WTC11 (cell line): ENCODE results near the gene ITPK1. TPM values are rescaled to one million over a fixed set of nuclear protein-coding genes. Genes with fewer than 3 reads are reported as not detected.

Experiments used
- ATAC-seq: fragments of 200-7000 bp; cut with Tn5 transposase; 2 replicates; pipeline ENCODE4 v1.10.0; 2021; ENCODE audit warnings: mild to moderate bottlenecking, moderate library complexity
- CTCF ChIA-PET: fragments of 300-600 bp; sonication (Branson Sonifier 250); formaldehyde crosslinking; loops from one replicate; lab custom pipeline; 2021; ENCODE audit warnings: antibody characterized with exemption; lab: Charles Lee
- POLR2A ChIA-PET: fragments of 350-600 bp; sonication (Branson Sonifier 250); formaldehyde crosslinking; loops from one replicate; lab custom pipeline; 2021; ENCODE audit warnings: antibody characterized with exemption; lab: Charles Lee
- DNase-seq: peaks from one replicate; pipeline ENCODE4 v3.0.0; 2021; ENCODE audit warnings: low spot score
- H3K27ac Mint-ChIP-seq: 2 replicates; pipeline ENCODE4 v1.8.0; 2021; ENCODE audit warnings: mixed read lengths
- H3K27me3 Mint-ChIP-seq: 2 replicates; pipeline ENCODE4 v1.8.0; 2021; ENCODE audit warnings: low read depth, mild to moderate bottlenecking, moderate library complexity, mixed read lengths
- H3K36me3 Mint-ChIP-seq: 2 replicates; pipeline ENCODE4 v1.8.0; 2021; ENCODE audit warnings: mixed read lengths
- H3K4me1 Mint-ChIP-seq: 2 replicates; pipeline ENCODE4 v1.8.0; 2022; ENCODE audit warnings: mixed read lengths
- H3K4me3 Mint-ChIP-seq: 2 replicates; pipeline ENCODE4 v1.8.0; 2021; ENCODE audit warnings: mild to moderate bottlenecking, moderate library complexity, mixed read lengths
- H3K9me3 Mint-ChIP-seq: 2 replicates; pipeline ENCODE4 v1.8.0; 2021; ENCODE audit warnings: mixed read lengths
- CBFB ChIP-seq: sonication (generic); formaldehyde crosslinking; IDR thresholded peaks from 2 replicates; pipeline ENCODE4 v1.8.1; 2022; ENCODE audit warnings: mild to moderate bottlenecking, low read depth, missing genetic modification reagents
- CTCF ChIP-seq: fragments of 200-600 bp; IDR thresholded peaks from 2 replicates; pipeline ENCODE4 v1.8.0; 2022; ENCODE audit warnings: antibody characterized with exemption
- E2F5 ChIP-seq: sonication (generic); formaldehyde crosslinking; IDR thresholded peaks from 2 replicates; pipeline ENCODE4 v1.8.1; 2022; ENCODE audit warnings: mild to moderate bottlenecking, moderate library complexity, missing genetic modification reagents
- ERG ChIP-seq: fragments of 250-450 bp; sonication (Bioruptor Pico); IDR thresholded peaks from 2 replicates; pipeline ENCODE4 v1.8.0; 2021; ENCODE audit warnings: mild to moderate bottlenecking
- ETV6 ChIP-seq: sonication (generic); formaldehyde crosslinking; IDR thresholded peaks from 2 replicates; pipeline ENCODE4 v1.8.1; 2022; ENCODE audit warnings: mild to moderate bottlenecking, missing genetic modification reagents
- JAZF1 ChIP-seq: fragments of 250-450 bp; sonication (Bioruptor Pico); IDR thresholded peaks from 2 replicates; pipeline ENCODE4 v1.9.0; 2021; ENCODE audit warnings: moderate library complexity, mild to moderate bottlenecking, inconsistent platforms
- KAT7 ChIP-seq: sonication (generic); formaldehyde crosslinking; IDR thresholded peaks from 2 replicates; pipeline ENCODE4 v1.8.1; 2023; ENCODE audit warnings: missing genetic modification reagents, mild to moderate bottlenecking, borderline replicate concordance
- MLX ChIP-seq: sonication (generic); formaldehyde crosslinking; IDR thresholded peaks from 2 replicates; pipeline ENCODE4 v1.8.1; 2023; ENCODE audit warnings: mild to moderate bottlenecking, missing genetic modification reagents, moderate library complexity
- MXD4 ChIP-seq: fragments of 250-450 bp; sonication (Bioruptor Pico); IDR thresholded peaks from 2 replicates; pipeline ENCODE4 v1.8.0; 2021; ENCODE audit warnings: mild to moderate bottlenecking, moderate library complexity, borderline replicate concordance
- MYBL2 ChIP-seq: sonication (generic); formaldehyde crosslinking; IDR thresholded peaks from 2 replicates; pipeline ENCODE4 v1.8.1; 2023; ENCODE audit warnings: mild to moderate bottlenecking, moderate library complexity, missing genetic modification reagents
- NFE2L1 ChIP-seq: sonication (generic); formaldehyde crosslinking; IDR thresholded peaks from 2 replicates; pipeline ENCODE4 v1.8.1; 2023; ENCODE audit warnings: missing genetic modification reagents
- NR1H2 ChIP-seq: sonication (generic); formaldehyde crosslinking; IDR thresholded peaks from 2 replicates; pipeline ENCODE4 v1.9.0; 2021; ENCODE audit warnings: mild to moderate bottlenecking, moderate library complexity, missing genetic modification reagents
- NR3C1 ChIP-seq: sonication (generic); formaldehyde crosslinking; conservative IDR thresholded peaks from 2 replicates; pipeline ENCODE4 v1.8.1; 2023; ENCODE audit warnings: low read depth, mild to moderate bottlenecking, missing genetic modification reagents
- OVOL2 ChIP-seq: fragments of 250-450 bp; sonication (Bioruptor Pico); IDR thresholded peaks from 2 replicates; pipeline ENCODE4 v1.9.0; 2021; ENCODE audit warnings: mild to moderate bottlenecking, borderline replicate concordance
- RORB ChIP-seq: fragments of 250-450 bp; sonication (Bioruptor Pico); IDR thresholded peaks from 2 replicates; pipeline ENCODE4 v1.9.0; 2021; ENCODE audit warnings: mild to moderate bottlenecking
- SMAD3 ChIP-seq: sonication (generic); formaldehyde crosslinking; IDR thresholded peaks from 2 replicates; pipeline ENCODE4 v1.8.0; 2022; ENCODE audit warnings: missing genetic modification reagents, mild to moderate bottlenecking, borderline replicate concordance
- STAT6 ChIP-seq: sonication (generic); formaldehyde crosslinking; conservative IDR thresholded peaks from 2 replicates; pipeline ENCODE4 v1.8.1; 2023; ENCODE audit warnings: mild to moderate bottlenecking, low read depth, missing genetic modification reagents, moderate library complexity
- USF2 ChIP-seq: sonication (generic); formaldehyde crosslinking; IDR thresholded peaks from 2 replicates; pipeline ENCODE4 v1.8.1; 2023; ENCODE audit warnings: mild to moderate bottlenecking, missing genetic modification reagents, moderate library complexity
- ZBTB21 ChIP-seq: sonication (generic); formaldehyde crosslinking; IDR thresholded peaks from 2 replicates; pipeline ENCODE4 v1.8.1; 2023; ENCODE audit warnings: mild to moderate bottlenecking, missing genetic modification reagents, borderline replicate concordance
- ZBTB43 ChIP-seq: sonication (generic); formaldehyde crosslinking; IDR thresholded peaks from 2 replicates; pipeline ENCODE4 v1.8.1; 2023; ENCODE audit warnings: mild to moderate bottlenecking, missing genetic modification reagents
- ZNF121 ChIP-seq: sonication (generic); formaldehyde crosslinking; IDR thresholded peaks from 2 replicates; pipeline ENCODE4 v1.8.0; 2023; ENCODE audit warnings: missing genetic modification reagents
- ZNF416 ChIP-seq: fragments of 250-450 bp; sonication (Bioruptor Pico); IDR thresholded peaks from 2 replicates; pipeline ENCODE4 v1.9.0; 2021; ENCODE audit warnings: mild to moderate bottlenecking, inconsistent platforms
- total RNA-seq: library from RNA; stranded (reverse); gene quantifications from 3 replicates; pipeline ENCODE4 v1.2.3, GENCODE V29; 2021

The ITPK1 gene
- total RNA-seq, 1 experiment from 2014 or later: 144 TPM

GRCh38 chr14:92958373-92959188, 157.1 kb downstream of the ITPK1 start (continued):
- no peak for TF ChIP-seq STAT6 (CRISPR knock-in tag)
- no peak for TF ChIP-seq E2F5 (CRISPR knock-in tag)

GRCh38 chr14:92956961-92957360, 158.8 kb downstream of the ITPK1 start:
- no peak for ATAC-seq
- ChIA-PET POLR2A (no interaction called here), CTCF (no interaction called here)
- Mint-ChIP-seq H3K4me3 (no peak overlapping the region), H3K27ac (no peak overlapping the region), H3K4me1 (peaks cover 11% of the 10 kb centered on the region), H3K36me3 (peaks cover 20% of the 10 kb centered on the region), H3K9me3 (no peaks in the 10 kb centered on the region), H3K27me3 (no peaks in the 10 kb centered on the region)
- TF ChIP-seq JAZF1 (CRISPR knock-in tag) (no peak), ZNF416 (no peak), ZNF121 (no peak), ZBTB21 (no peak), NFE2L1 (CRISPR knock-in tag) (no peak), SMAD3 (CRISPR knock-in tag) (no peak), OVOL2 (no peak), E2F5 (CRISPR knock-in tag) (no peak), USF2 (CRISPR knock-in tag) (no peak), NR3C1 (CRISPR knock-in tag) (no peak), MXD4 (CRISPR knock-in tag) (no peak), ZBTB43 (CRISPR knock-in tag) (no peak)
- DNase-seq: no peak

- ATAC-seq: no peak
- H3K27me3 Mint-ChIP-seq: no peaks in the 10 kb centered on the region
- H3K4me1 Mint-ChIP-seq: peaks cover 11% of the 10 kb centered on the region
- no peaks in the 10 kb centered on the region for H3K9me3 Mint-ChIP-seq
- ChIA-PET CTCF (interaction anchor here (1.0 to 2.4 kb wide), 7 partner anchors 14 to 184 kb away, joined by 3 to 10 read pairs (median 6); no protein-coding TSS in a partner anchor), POLR2A (no interaction called here)
- no peak for DNase-seq
- H3K36me3 Mint-ChIP-seq: peaks cover 22% of the 10 kb centered on the region
- no peak overlapping the region for H3K4me3 Mint-ChIP-seq
- peak overlapping the region; percentile 63; the same call in 1 of the 2 replicates for H3K27ac Mint-ChIP-seq
- TF ChIP-seq MLX (CRISPR knock-in tag) (no peak), MYBL2 (no peak), NR1H2 (no peak), ETV6 (CRISPR knock-in tag) (no peak), ERG (CRISPR knock-in tag) (no peak), KAT7 (CRISPR knock-in tag) (no peak), CBFB (CRISPR knock-in tag) (no peak), E2F5 (CRISPR knock-in tag) (no peak), CTCF (no peak), RORB (CRISPR knock-in tag) (no peak)
Measured at GRCh38 chr14:92955381-92955780, 160.3 kb downstream of the ITPK1 start.
